SK-N-SH (cell line): ENCODE results near the gene SKIC8. TPM values are rescaled to one million over a fixed set of nuclear protein-coding genes. Genes with fewer than 3 reads are reported as not detected.

Source experiments
- CTCF ChIA-PET: fragments of 300-600, 350-600 bp; formaldehyde crosslinking; extraction: SDS; loops from one replicate; lab custom pipeline; 2021; lab: Yijun Ruan, JAX
- POLR2A ChIA-PET: fragments of 350-600 bp; sonication (Branson Sonifier 250); formaldehyde crosslinking; extraction: SDS; loops from one replicate; lab custom pipeline; 2020; ENCODE audit warnings: antibody characterized with exemption, inconsistent platforms; lab: Yijun Ruan, JAX
- DNase-seq: peaks from one replicate; pipeline ENCODE4 v3.0.0; 2012
- H2AFZ ChIP-seq: fragments of 200-600 bp; sonication (generic); 2 replicates; pipeline ENCODE4 v1.8.1; 2016; ENCODE audit warnings: antibody characterized with exemption, mild to moderate bottlenecking, low read depth
- H3F3A ChIP-seq: fragments of 200-600 bp; sonication (generic); replicated peaks from 2 replicates; pipeline ENCODE3; 2016; ENCODE audit warnings: antibody characterized with exemption, mild to moderate bottlenecking; ENCODE audit not compliant: insufficient read depth
- H3K27ac ChIP-seq, 2 experiments: fragments of 200-500 bp in 1 of 2; fragments of 200-600 bp in 1 of 2; sonication (Bioruptor generic) in 1 of 2; sonication (generic), shearing (Covaris generic) in 1 of 2; 2 replicates each; pipeline versions ENCODE4 v1.5.1 to v1.6.1; 2014 to 2016; ENCODE audit warnings: low read depth in 2 of 2, inconsistent platforms in 1 of 2, low read length in 1 of 2, mild to moderate bottlenecking in 1 of 2, mixed read lengths in 1 of 2
- H3K27me3 ChIP-seq: fragments of 200-600 bp; sonication (generic), shearing (Covaris generic); 2 replicates; pipeline ENCODE4 v1.6.1; 2016; ENCODE audit warnings: mixed run types; ENCODE audit not compliant: insufficient read depth
- H3K36me3 ChIP-seq, 2 experiments: fragments of 200-500 bp in 1 of 2; fragments of 200-600 bp in 1 of 2; sonication (Bioruptor generic) in 1 of 2; sonication (generic) in 1 of 2; replicated peaks in 1 of 2; 2 replicates each; pipeline versions ENCODE3 to v1.5.1; 2014 to 2016; ENCODE audit warnings: low read length in 1 of 2, mild to moderate bottlenecking in 1 of 2; ENCODE audit not compliant: insufficient read depth in 2 of 2, control insufficient read depth in 1 of 2
- H3K4me1 ChIP-seq, 2 experiments: fragments of 200-500 bp in 1 of 2; fragments of 200-600 bp in 1 of 2; sonication (Bioruptor generic) in 1 of 2; sonication (generic), shearing (Covaris generic) in 1 of 2; 2 replicates each; pipeline versions ENCODE4 v1.5.1 to v1.6.1; 2014 to 2016; ENCODE audit warnings: low read depth in 1 of 2, low read length in 1 of 2, mixed run types in 1 of 2; ENCODE audit not compliant: insufficient read depth in 2 of 2, control insufficient read depth in 1 of 2
- H3K4me2 ChIP-seq: fragments of 200-600 bp; sonication (generic), shearing (Covaris generic); 2 replicates; pipeline ENCODE4 v1.6.1; 2017; ENCODE audit warnings: mixed run types
- H3K4me3 ChIP-seq, 2 experiments: fragments of 200-500 bp in 1 of 2; fragments of 200-600 bp in 1 of 2; sonication (Bioruptor generic) in 1 of 2; sonication (generic), shearing (Covaris generic) in 1 of 2; 2 replicates each; pipeline versions ENCODE4 v1.5.1 to v1.8.1; 2014 to 2016; ENCODE audit warnings: low read depth in 2 of 2, inconsistent platforms in 1 of 2, low read length in 1 of 2, mild to moderate bottlenecking in 1 of 2, mixed read lengths in 1 of 2, moderate library complexity in 1 of 2
- H3K79me2 ChIP-seq: fragments of 200-600 bp; sonication (generic); 2 replicates; pipeline ENCODE4 v1.8.1; 2017; ENCODE audit warnings: mild to moderate bottlenecking; ENCODE audit not compliant: insufficient read depth
- H3K9ac ChIP-seq: fragments of 200-600 bp; sonication (generic); 2 replicates; pipeline ENCODE4 v1.6.1; 2017; ENCODE audit warnings: mixed run types
- H3K9me2 ChIP-seq: fragments of 200-600 bp; sonication (generic); 2 replicates; pipeline ENCODE4 v1.6.1; 2017; ENCODE audit warnings: mixed run types
- H3K9me3 ChIP-seq: fragments of 200-600 bp; sonication (generic); 2 replicates; pipeline ENCODE4 v1.6.1; 2017; ENCODE audit warnings: mixed run types, mild to moderate bottlenecking, moderate library complexity
- H4K20me1 ChIP-seq: fragments of 200-600 bp; sonication (generic); 2 replicates; pipeline ENCODE4 v1.6.1; 2017; ENCODE audit warnings: mild to moderate bottlenecking, mixed run types; ENCODE audit not compliant: insufficient read depth
- CTCF ChIP-seq: fragments of 200-600 bp; sonication (generic); IDR thresholded peaks from 2 replicates; pipeline ENCODE4 v1.6.1; 2017; ENCODE audit warnings: antibody characterized with exemption, mild to moderate bottlenecking, moderate library complexity
- EZH2phosphoT487 ChIP-seq: fragments of 200-600 bp; sonication (generic); IDR thresholded peaks from 2 replicates; pipeline ENCODE4 v1.6.1; 2017; ENCODE audit warnings: low read depth, mixed run types, mild to moderate bottlenecking, antibody characterized with exemption, moderate library complexity, borderline replicate concordance
- FOXJ3 ChIP-seq: sonication (generic); formaldehyde crosslinking; IDR thresholded peaks from 2 replicates; pipeline ENCODE4 v1.5.1; 2020; ENCODE audit warnings: mild to moderate bottlenecking, missing genetic modification reagents
- FOXM1 ChIP-seq: IDR thresholded peaks from 2 replicates; pipeline ENCODE4 v1.4.0; 2012; ENCODE audit warnings: low read depth, mild to moderate bottlenecking
- GATA2 ChIP-seq: sonication (generic); formaldehyde crosslinking; IDR thresholded peaks from 2 replicates; pipeline ENCODE4 v1.5.0; 2020; ENCODE audit warnings: mild to moderate bottlenecking, missing genetic modification reagents
- JUND ChIP-seq: IDR thresholded peaks from 2 replicates; pipeline ENCODE4 v1.4.0; 2012
- MAX ChIP-seq: IDR thresholded peaks from 2 replicates; pipeline ENCODE4 v1.4.0; 2012; ENCODE audit warnings: low read depth
- MEF2A ChIP-seq: IDR thresholded peaks from 2 replicates; pipeline ENCODE4 v1.4.0; 2012; ENCODE audit warnings: low read depth, borderline replicate concordance
- MXI1 ChIP-seq: IDR thresholded peaks from 2 replicates; pipeline ENCODE4 v1.6.1; 2012; ENCODE audit warnings: mild to moderate bottlenecking, low read depth, low read length, improper control_type of control experiment
- NFIC ChIP-seq: IDR thresholded peaks from 2 replicates; pipeline ENCODE4 v1.4.0; 2012; ENCODE audit warnings: borderline replicate concordance
- NRF1 ChIP-seq: IDR thresholded peaks from 2 replicates; pipeline ENCODE4 v1.6.1; 2012; ENCODE audit warnings: low read depth, mild to moderate bottlenecking, low read length
- POLR2AphosphoS5 ChIP-seq: IDR thresholded peaks from 2 replicates; pipeline ENCODE4 v1.6.1; 2012; ENCODE audit warnings: low read depth, low read length
- RAD21 ChIP-seq: IDR thresholded peaks from 2 replicates; pipeline ENCODE4 v1.6.1; 2012; ENCODE audit warnings: mild to moderate bottlenecking, low read length
- RCOR1 ChIP-seq: fragments of 150-350 bp; IDR thresholded peaks from 2 replicates; pipeline ENCODE4 v1.6.1; 2017; ENCODE audit warnings: antibody characterized with exemption, low read length
- SIN3A ChIP-seq: IDR thresholded peaks from 2 replicates; pipeline ENCODE4 v1.6.1; 2012; ENCODE audit warnings: low read depth, mild to moderate bottlenecking, low read length, moderate library complexity, borderline replicate concordance
- SMC3 ChIP-seq: IDR thresholded peaks from 2 replicates; pipeline ENCODE4 v1.6.1; 2012; ENCODE audit warnings: low read depth, low read length, improper control_type of control experiment
- TAF1 ChIP-seq: IDR thresholded peaks from 2 replicates; pipeline ENCODE4 v1.6.1; 2012; ENCODE audit warnings: low read depth, mild to moderate bottlenecking, low read length, moderate library complexity, borderline replicate concordance
- TCF12 ChIP-seq: IDR thresholded peaks from 2 replicates; pipeline ENCODE4 v1.4.0; 2012
- TEAD4 ChIP-seq: IDR thresholded peaks from 2 replicates; pipeline ENCODE4 v1.4.0; 2012; ENCODE audit warnings: mild to moderate bottlenecking, borderline replicate concordance; ENCODE audit not compliant: insufficient read depth
- USF2 ChIP-seq: fragments of 150-350 bp; IDR thresholded peaks from 2 replicates; pipeline ENCODE4 v1.6.1; 2017; ENCODE audit warnings: antibody characterized with exemption, low read length, low read depth, borderline replicate concordance
- ZBTB33 ChIP-seq: IDR thresholded peaks from 2 replicates; pipeline ENCODE4 v1.4.0; 2012; ENCODE audit warnings: low read depth, borderline replicate concordance
- WGBS: methylation state at CpG from one replicate; pipeline ENCODE4 v1.1.6; 2017; ENCODE audit warnings: low lambda C conversion rate; 5-methylcytosine and 5-hydroxymethylcytosine counted together
- polyA plus RNA-seq, 3 experiments: library from polyadenylated mRNA; depleted of rRNA; stranded (reverse); fragments of >200 nt; gene quantifications; 2 replicates each; pipeline ENCODE4 v1.2.3, GENCODE V29; 2012

The SKIC8 gene
- polyA plus RNA-seq, 1 of the 3 experiments (the other 2 are of a cell fraction): 78.8 TPM

GRCh38 chr15:78323693-78324092, 24.3 kb upstream of the SKIC8 start:
- TF ChIP-seq USF2 (no peak), POLR2AphosphoS5 (no peak), EZH2phosphoT487 (no peak), NFIC (no peak), JUND (no peak), MXI1 (no peak), CTCF (no peak), MEF2A (no peak), TAF1 (no peak), RCOR1 (no peak), FOXM1 (no peak), TCF12 (no peak), TEAD4 (no peak), RAD21 (no peak)
- no peak overlapping the region for H3K4me3 ChIP-seq
- CTCF ChIA-PET: interaction anchor here (0.7 to 31.8 kb wide), 3 partner anchors 14 to 491 kb away, joined by 3 to 772 read pairs (median 41); no protein-coding TSS in a partner anchor
- no peak overlapping the region for H2AFZ ChIP-seq
- peaks cover 3 to 26% of the 10 kb centered on the region in 2 experiments; a peak in 2 of 4 replicates for H3K4me1 ChIP-seq
- H3K79me2 ChIP-seq: no peaks in the 10 kb centered on the region
- no peaks in the 10 kb centered on the region for H3K9me2 ChIP-seq
- H3K27me3 ChIP-seq: no peaks in the 10 kb centered on the region
- POLR2A ChIA-PET: no interaction called here
- H3K36me3 ChIP-seq: no peaks in the 10 kb centered on the region
- H3K9ac ChIP-seq: no peak overlapping the region
- no peak overlapping the region for H3K27ac ChIP-seq
- no peak overlapping the region for H3K4me2 ChIP-seq
- H3K9me3 ChIP-seq: no peaks in the 10 kb centered on the region
- no peak for DNase-seq
- 95% methylated on average over 6 of the region's 7 CpGs for WGBS
- H4K20me1 ChIP-seq: no peaks in the 10 kb centered on the region
- no peaks in the 10 kb centered on the region for H3F3A ChIP-seq

- Histone ChIP-seq H3K9me3 (no peaks in the 10 kb centered on the region), H3K4me1 (peaks cover 3 to 26% of the 10 kb centered on the region in 2 experiments; a peak in 2 of 4 replicates), H2AFZ (peak overlapping the region; percentile 93; the same call in 1 of the 2 replicates), H3F3A (no peaks in the 10 kb centered on the region), H3K27me3 (no peaks in the 10 kb centered on the region), H3K36me3 (no peaks in the 10 kb centered on the region), H3K27ac (peak overlapping the region in 1 of 2 experiments; percentile 67; a peak in 2 of 4 replicates), H4K20me1 (no peaks in the 10 kb centered on the region), H3K4me3 (no peak overlapping the region), H3K9ac (0 out of 2 replicates have a peak overlapping the region, but pooled peaks have one; percentile 36), H3K79me2 (no peaks in the 10 kb centered on the region), H3K9me2 (no peaks in the 10 kb centered on the region), H3K4me2 (no peak overlapping the region)
- 95% methylated on average over 11 of the region's 19 CpGs for WGBS
- no peak for DNase-seq
- POLR2A ChIA-PET: interaction anchor here (1.2 kb wide), 1 partner anchor 115 kb away, joined by 4 read pairs; the partner anchor contains the start of gene IREB2
- CTCF ChIA-PET: interaction anchor here (0.6 to 31.8 kb wide), 4 partner anchors 13 to 159 kb away, joined by 3 to 772 read pairs (median 22); no protein-coding TSS in a partner anchor
- no peak for TF ChIP-seq GATA2 (CRISPR knock-in tag)
- no peak for TF ChIP-seq ZBTB33
- no peak for TF ChIP-seq SMC3
- no peak for TF ChIP-seq MAX
- TF ChIP-seq FOXM1: no peak
- no peak for TF ChIP-seq MXI1
- no peak for TF ChIP-seq NRF1
- no peak for TF ChIP-seq TEAD4
- TF ChIP-seq FOXJ3 (CRISPR knock-in tag): no peak
- no peak for TF ChIP-seq SIN3A
- TF ChIP-seq CTCF: no peak
Observed at GRCh38 chr15:78322724-78323521, 23.5 kb upstream of the SKIC8 start.
